Astrocyte (in vitro differentiated cells and primary cell): Measurements from ENCODE around the gene CSNK1E. TPM values are rescaled to one million over a fixed set of nuclear protein-coding genes. Genes with fewer than 3 reads are reported as not detected.

Source experiments
- DNase-seq: peaks from one replicate; pipeline ENCODE4 v3.0.0-alpha.2; 2010; ENCODE audit warnings: low read depth
- FAIRE-seq: peaks from 2 replicates; lab custom pipeline; 2011; peaks lifted over from hg19 to GRCh38; lab: Jason Lieb, UNC
- H2AFZ ChIP-seq: 2 replicates; pipeline ENCODE4 v1.6.0; 2012; ENCODE audit warnings: low read depth, low read length, inconsistent platforms
- H3K27ac ChIP-seq: 2 replicates; pipeline ENCODE4 v1.5.1; 2011; ENCODE audit warnings: low read depth, low read length, inconsistent platforms
- H3K27me3 ChIP-seq: 2 replicates; pipeline ENCODE4 v1.6.0; 2011; ENCODE audit warnings: low read length, inconsistent platforms; ENCODE audit not compliant: insufficient read depth
- H3K36me3 ChIP-seq: 2 replicates; pipeline ENCODE4 v1.5.1; 2011; ENCODE audit warnings: low read length, inconsistent platforms; ENCODE audit not compliant: insufficient read depth
- H3K4me1 ChIP-seq: 2 replicates; pipeline ENCODE4 v1.5.1; 2011; ENCODE audit warnings: low read length, inconsistent platforms; ENCODE audit not compliant: insufficient read depth
- H3K4me2 ChIP-seq: 2 replicates; pipeline ENCODE4 v1.6.0; 2012; ENCODE audit warnings: low read length, inconsistent platforms
- H3K4me3 ChIP-seq: 2 replicates; pipeline ENCODE4 v1.5.1; 2011; ENCODE audit warnings: low read depth, mild to moderate bottlenecking, low read length, inconsistent platforms; ENCODE audit not compliant: insufficient read depth
- H3K79me2 ChIP-seq: 2 replicates; pipeline ENCODE4 v1.6.0; 2012; ENCODE audit warnings: mild to moderate bottlenecking, low read length, inconsistent platforms; ENCODE audit not compliant: insufficient read depth
- H3K9ac ChIP-seq: 2 replicates; pipeline ENCODE4 v1.6.0; 2012; ENCODE audit warnings: mild to moderate bottlenecking, low read length, inconsistent platforms
- H3K9me3 ChIP-seq: 2 replicates; pipeline ENCODE4 v1.5.1; 2012; ENCODE audit warnings: low read depth, mild to moderate bottlenecking, low read length, inconsistent platforms; ENCODE audit not compliant: insufficient read depth
- H4K20me1 ChIP-seq: 2 replicates; pipeline ENCODE4 v1.6.0; 2012; ENCODE audit warnings: low read length, inconsistent platforms; ENCODE audit not compliant: insufficient read depth
- H3K27ac Mint-ChIP-seq: one replicate; pipeline ENCODE4 v1.8.0; 2021; ENCODE audit warnings: mild to moderate bottlenecking, mixed read lengths; ENCODE audit not compliant: unreplicated experiment
- H3K27me3 Mint-ChIP-seq: one replicate; pipeline ENCODE4 v1.8.0; 2021; ENCODE audit warnings: low read depth, mixed read lengths; ENCODE audit not compliant: unreplicated experiment
- H3K36me3 Mint-ChIP-seq: one replicate; pipeline ENCODE4 v1.8.0; 2021; ENCODE audit warnings: low read depth, mixed read lengths; ENCODE audit not compliant: unreplicated experiment
- H3K4me1 Mint-ChIP-seq: one replicate; pipeline ENCODE4 v1.8.0; 2021; ENCODE audit warnings: low read depth, mixed read lengths; ENCODE audit not compliant: unreplicated experiment
- H3K4me3 Mint-ChIP-seq: one replicate; pipeline ENCODE4 v1.8.0; 2021; ENCODE audit warnings: mild to moderate bottlenecking, moderate library complexity, mixed read lengths; ENCODE audit not compliant: unreplicated experiment
- H3K9me3 Mint-ChIP-seq: one replicate; pipeline ENCODE4 v1.8.0; 2021; ENCODE audit warnings: mild to moderate bottlenecking, mixed read lengths; ENCODE audit not compliant: unreplicated experiment
- EZH2 ChIP-seq: IDR thresholded peaks from 2 replicates; pipeline ENCODE4 v1.6.1; 2012; ENCODE audit warnings: mild to moderate bottlenecking, low read length, inconsistent platforms; ENCODE audit not compliant: insufficient read depth
- total RNA-seq: library from RNA; stranded (reverse); gene quantifications from 2 replicates; pipeline ENCODE4 v1.2.1, GENCODE V29; 2021
- TF ChIP-seq, protein P1 (sequence below): IDR thresholded peaks from 2 replicates; pipeline ENCODE4 v1.5.1; 2011; ENCODE audit warnings: low read depth, mild to moderate bottlenecking, inconsistent platforms, low read length, moderate library complexity; ENCODE audit not compliant: insufficient read depth

CSNK1E gene
- total RNA-seq, 1 donor from 2014 or later = 171 TPM

DNA sequence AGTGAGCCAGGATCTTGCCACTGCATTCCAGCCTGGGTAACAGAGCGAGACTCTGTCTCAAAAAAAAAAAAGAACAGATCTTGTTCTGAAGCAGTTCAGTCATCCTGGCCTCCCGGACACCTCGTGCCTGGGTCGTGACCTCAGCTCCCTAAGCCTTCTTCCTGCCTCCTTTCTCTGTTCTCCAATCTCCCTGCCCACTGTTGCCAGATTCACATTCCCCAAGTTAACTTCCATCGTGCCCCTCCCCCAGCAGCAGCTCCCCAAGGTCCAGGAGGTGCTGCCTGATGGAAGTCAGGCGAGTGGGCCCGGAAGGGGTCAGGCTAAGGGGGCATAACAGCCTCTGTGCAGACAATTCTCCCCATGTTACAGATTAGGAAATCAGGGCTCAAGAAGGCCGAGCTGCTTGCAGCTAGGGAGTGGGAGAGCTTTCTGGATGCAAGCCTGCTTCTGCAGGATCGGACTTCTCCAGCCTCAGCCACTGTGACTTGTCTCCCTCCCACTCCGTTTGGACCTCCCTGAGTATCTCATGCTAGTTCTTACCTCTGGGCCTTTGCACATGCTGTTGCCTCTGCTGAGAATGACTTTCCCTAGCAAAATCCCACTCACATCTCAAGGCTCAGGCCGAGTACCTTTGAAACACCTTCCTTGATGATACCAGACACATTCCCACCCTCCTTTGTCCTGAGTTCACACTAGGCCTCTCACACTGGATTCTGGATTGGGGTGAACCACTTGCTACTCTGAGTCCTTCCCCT is 30.1 kb downstream of the CSNK1E start:
- no peak overlapping the region for H3K4me2 ChIP-seq
- Mint-ChIP-seq H3K4me3 (no peak overlapping the region), H3K36me3 (peaks cover 11% of the 10 kb centered on the region), H3K4me1 (peaks cover 26% of the 10 kb centered on the region), H3K9me3 (no peaks in the 10 kb centered on the region), H3K27me3 (no peaks in the 10 kb centered on the region), H3K27ac (peak overlapping the region; percentile 29)
- H3K36me3 ChIP-seq = peaks cover 4% of the 10 kb centered on the region
- TF ChIP-seq, protein P1, sequence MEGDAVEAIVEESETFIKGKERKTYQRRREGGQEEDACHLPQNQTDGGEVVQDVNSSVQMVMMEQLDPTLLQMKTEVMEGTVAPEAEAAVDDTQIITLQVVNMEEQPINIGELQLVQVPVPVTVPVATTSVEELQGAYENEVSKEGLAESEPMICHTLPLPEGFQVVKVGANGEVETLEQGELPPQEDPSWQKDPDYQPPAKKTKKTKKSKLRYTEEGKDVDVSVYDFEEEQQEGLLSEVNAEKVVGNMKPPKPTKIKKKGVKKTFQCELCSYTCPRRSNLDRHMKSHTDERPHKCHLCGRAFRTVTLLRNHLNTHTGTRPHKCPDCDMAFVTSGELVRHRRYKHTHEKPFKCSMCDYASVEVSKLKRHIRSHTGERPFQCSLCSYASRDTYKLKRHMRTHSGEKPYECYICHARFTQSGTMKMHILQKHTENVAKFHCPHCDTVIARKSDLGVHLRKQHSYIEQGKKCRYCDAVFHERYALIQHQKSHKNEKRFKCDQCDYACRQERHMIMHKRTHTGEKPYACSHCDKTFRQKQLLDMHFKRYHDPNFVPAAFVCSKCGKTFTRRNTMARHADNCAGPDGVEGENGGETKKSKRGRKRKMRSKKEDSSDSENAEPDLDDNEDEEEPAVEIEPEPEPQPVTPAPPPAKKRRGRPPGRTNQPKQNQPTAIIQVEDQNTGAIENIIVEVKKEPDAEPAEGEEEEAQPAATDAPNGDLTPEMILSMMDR = no peak
- TF ChIP-seq EZH2 = no peak
- H3K9ac ChIP-seq = no peak overlapping the region
- no peak overlapping the region for H3K4me3 ChIP-seq
- H3K9me3 ChIP-seq = no peaks in the 10 kb centered on the region
- H4K20me1 ChIP-seq = peaks cover 24% of the 10 kb centered on the region
- H3K79me2 ChIP-seq = no peaks in the 10 kb centered on the region
- H3K4me1 ChIP-seq = peaks cover 21% of the 10 kb centered on the region
- no peak for FAIRE-seq
- no peak overlapping the region for H3K27ac ChIP-seq
- DNase-seq = no peak
- H3K27me3 ChIP-seq = no peaks in the 10 kb centered on the region
- H2AFZ ChIP-seq = no peak overlapping the region

DNA sequence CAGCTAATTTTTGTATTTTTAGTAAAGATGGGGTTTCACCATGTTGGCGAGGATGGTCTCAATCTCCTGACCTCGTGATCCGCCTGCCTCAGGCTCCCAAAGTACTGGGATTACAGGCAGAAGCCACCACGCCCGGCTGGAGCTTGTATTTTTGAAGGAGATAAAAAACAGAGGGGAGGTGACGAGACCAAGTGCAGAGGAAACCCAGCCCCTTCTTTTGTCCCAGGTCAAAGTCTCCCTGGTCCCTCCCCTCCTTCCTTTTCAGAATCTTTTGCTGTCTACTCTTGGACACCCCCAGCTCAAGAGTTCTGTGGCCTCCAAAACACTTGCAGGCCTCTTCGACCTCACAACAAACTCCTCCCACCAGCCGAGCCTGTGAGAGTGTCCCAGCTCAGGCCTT is 32.2 kb downstream of the CSNK1E start:
- TF ChIP-seq EZH2 = no peak
- TF ChIP-seq, protein P1 = no peak
- H3K4me3 Mint-ChIP-seq = no peak overlapping the region
- FAIRE-seq = no peak

DNA sequence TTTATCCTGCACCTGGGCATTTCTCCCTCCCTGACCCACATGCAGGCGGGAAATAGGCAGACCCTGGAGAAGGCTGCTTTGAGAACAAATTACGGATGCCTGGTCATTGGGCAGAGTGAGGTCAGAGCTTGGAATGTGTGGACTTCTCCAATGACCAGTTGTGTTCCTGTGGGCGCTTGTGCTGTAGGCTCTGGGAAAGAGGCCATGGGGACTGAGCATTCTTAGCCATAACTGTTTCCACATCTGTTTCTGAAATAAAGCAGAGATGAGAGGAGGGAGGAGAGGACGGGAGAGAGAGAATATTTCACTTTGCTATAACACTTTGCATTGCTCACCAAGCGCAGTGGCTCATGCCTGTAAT is 33.2 kb downstream of the CSNK1E start:
- Mint-ChIP-seq H3K4me3 (no peak overlapping the region), H3K27ac (peak overlapping the region; percentile 3), H3K4me1 (peaks cover 26% of the 10 kb centered on the region), H3K9me3 (no peaks in the 10 kb centered on the region), H3K36me3 (peaks cover 4% of the 10 kb centered on the region), H3K27me3 (no peaks in the 10 kb centered on the region)
- H4K20me1 ChIP-seq = peaks cover 6% of the 10 kb centered on the region
- no peaks in the 10 kb centered on the region for H3K9me3 ChIP-seq
- no peak overlapping the region for H3K4me3 ChIP-seq
- H3K36me3 ChIP-seq = peaks cover 4% of the 10 kb centered on the region
- peak overlapping the region; percentile 47 for H3K4me2 ChIP-seq
- no peaks in the 10 kb centered on the region for H3K79me2 ChIP-seq
- peaks cover 22% of the 10 kb centered on the region for H3K4me1 ChIP-seq
- no peak for TF ChIP-seq EZH2
- DNase-seq = peak; percentile 95
- H2AFZ ChIP-seq = no peak overlapping the region
- peak overlapping the region; percentile 81 for H3K27ac ChIP-seq
- FAIRE-seq = no peak
- H3K9ac ChIP-seq = peak overlapping the region; percentile 44
- H3K27me3 ChIP-seq = no peaks in the 10 kb centered on the region

More for the DNA sequence above, 32.2 kb downstream of the CSNK1E start:
- peaks cover 8% of the 10 kb centered on the region for H4K20me1 ChIP-seq
- H3K79me2 ChIP-seq = no peaks in the 10 kb centered on the region
- peaks cover 5% of the 10 kb centered on the region for H3K36me3 Mint-ChIP-seq
- no peak overlapping the region for H3K4me2 ChIP-seq
- H3K9me3 Mint-ChIP-seq = no peaks in the 10 kb centered on the region
- no peaks in the 10 kb centered on the region for H3K27me3 Mint-ChIP-seq
- peaks cover 26% of the 10 kb centered on the region for H3K4me1 Mint-ChIP-seq
- H3K27me3 ChIP-seq = no peaks in the 10 kb centered on the region
- no peak overlapping the region for H3K27ac Mint-ChIP-seq
- H2AFZ ChIP-seq = no peak overlapping the region
- peaks cover 22% of the 10 kb centered on the region for H3K4me1 ChIP-seq
- no peak overlapping the region for H3K9ac ChIP-seq
- no peaks in the 10 kb centered on the region for H3K9me3 ChIP-seq
- H3K4me3 ChIP-seq = no peak overlapping the region
- no peak overlapping the region for H3K27ac ChIP-seq
- H3K36me3 ChIP-seq = peaks cover 4% of the 10 kb centered on the region
- DNase-seq = no peak
